ENCODE measurements around the gene VAPB. TPM values are rescaled to one million over a fixed set of nuclear protein-coding genes. Genes with fewer than 3 reads are reported as not detected.
"Not testable (repeated sequence)": the region's sequence is repeated elsewhere in the genome, so short reads cannot be mapped to it uniquely, and the experiment has no call there.

VAPB gene
- total and polyA plus RNA-seq, 10 donors = 11.2 to 32.5 (median 23.3) TPM

GRCh38 chr20:58421497-58421850 lies 32.4 kb downstream of the VAPB start:
- Histone ChIP-seq H3K9me3 (no peaks in the 10 kb centered on the region), H3K27me3 (replicated peaks in 1 of 7) (no peaks in the 10 kb centered on the region), H3K4me1 (peaks cover 0 to 22% (median 6%) of the 10 kb centered on the region in 6 donors), H3K4me3 (no peak overlapping the region), H3K27ac (no peak overlapping the region), H3K36me3 (peaks cover 0 to 88% (median 15%) of the 10 kb centered on the region in 6 donors)
- no peak for TF ChIP-seq POLR2A (IDR thresholded peaks at IDR 0.05)
- TF ChIP-seq POLR2AphosphoS5 (IDR thresholded peaks at IDR 0.05) = no peak
- no peak for TF ChIP-seq CTCF (IDR thresholded peaks at IDR 0.05 in 8 of 11, conservative IDR thresholded peaks at IDR 0.05 in 3 of 11)
- 78 to 93% (median 84%) methylated on average over 1 of the region's 1 CpG for WGBS, 5 donors
- no peak for DNase-seq
- intact Hi-C loops (cut with DNase I; ENCODE audit: low total_unique reads) = no loop called here

- no peak overlapping the region for H3K27ac ChIP-seq
- no peak overlapping the region for H3K4me3 ChIP-seq
- peaks cover 0 to 10% (median 0%) of the 10 kb centered on the region in 6 donors for H3K4me1 ChIP-seq
- TF ChIP-seq POLR2A (IDR thresholded peaks at IDR 0.05) (no peak), POLR2AphosphoS5 (IDR thresholded peaks at IDR 0.05) (no peak), CTCF (IDR thresholded peaks at IDR 0.05 in 8 of 11, conservative IDR thresholded peaks at IDR 0.05 in 3 of 11) (no peak)
- no peak for DNase-seq
- WGBS, 5 donors = 84 to 94% (median 89%) methylated on average over 6 of the region's 6 CpGs
- peaks cover 0 to 90% (median 12%) of the 10 kb centered on the region in 6 donors for H3K36me3 ChIP-seq
- no peaks in the 10 kb centered on the region for H3K9me3 ChIP-seq
- H3K27me3 ChIP-seq (replicated peaks in 1 of 7) = no peaks in the 10 kb centered on the region
- intact Hi-C loops (cut with DNase I; ENCODE audit: low total_unique reads) = no loop called here
Observed at GRCh38 chr20:58424218-58424969, 35.4 kb downstream of the VAPB start.

- not testable (repeated sequence) for H3K9me3 ChIP-seq, H3K4me3 ChIP-seq
- WGBS, 5 donors = 79 to 97% (median 94%) methylated on average over 3 of the region's 3 CpGs
Observed at GRCh38 chr20:58427571-58427970, 38.5 kb downstream of the VAPB start.

GRCh38 chr20:58428364-58428763 lies 39.3 kb downstream of the VAPB start:
- Histone ChIP-seq H3K27ac (no peak overlapping the region), H3K36me3 (peaks cover 0 to 75% (median 0%) of the 10 kb centered on the region in 6 donors), H3K9me3 (no peaks in the 10 kb centered on the region), H3K4me3 (no peak overlapping the region), H3K4me1 (peaks cover 0 to 42% (median 4%) of the 10 kb centered on the region in 6 donors), H3K27me3 (replicated peaks in 1 of 7) (no peaks in the 10 kb centered on the region)
- TF ChIP-seq CTCF (IDR thresholded peaks at IDR 0.05 in 8 of 11, conservative IDR thresholded peaks at IDR 0.05 in 3 of 11) (no peak), POLR2AphosphoS5 (IDR thresholded peaks at IDR 0.05) (no peak), POLR2A (IDR thresholded peaks at IDR 0.05) (no peak)
- intact Hi-C loops (cut with DNase I; ENCODE audit: low total_unique reads) = no loop called here
- WGBS, 5 donors = 97 to 99% (median 98%) methylated on average over 2 of the region's 2 CpGs
- DNase-seq = no peak

More at GRCh38 chr20:58427571-58427970, 38.5 kb downstream of the VAPB start:
- H3K27me3 ChIP-seq (replicated peaks in 1 of 7); H3K27ac ChIP-seq; DNase-seq; intact Hi-C loops (cut with DNase I; ENCODE audit: low total_unique reads): not testable (repeated sequence)
- Histone ChIP-seq H3K4me1 (peaks cover 0 to 34% (median 0%) of the 10 kb centered on the region in 6 donors), H3K36me3 (peaks cover 0 to 81% (median 0%) of the 10 kb centered on the region in 6 donors)
